Upper lobe of left lung (tissue), 4 donors: ENCODE measurements around the gene QRICH1.

Experiments
- POLR2A ChIP-seq, 4 donors: fragments of 450-650 bp; IDR thresholded peaks; one replicate each; pipeline ENCODE4 v1.5.1; 2016 to 2017; ENCODE audit warnings: antibody characterized with exemption in 4 of 4, mild to moderate bottlenecking in 2 of 4
- POLR2AphosphoS5 ChIP-seq, 2 donors: sonication (generic); formaldehyde crosslinking; IDR thresholded peaks; one replicate each; pipeline ENCODE4 v1.5.1; 2017; ENCODE audit warnings: antibody characterized with exemption in 2 of 2
- TF ChIP-seq, protein P1 (sequence below), 6 experiments: fragments of 450-650 bp in 4 of 6; fragments of 200-600 bp in 2 of 6; sonication (generic) in 2 of 6; IDR thresholded peaks; one replicate each; pipeline ENCODE4 v1.5.1; 2016 to 2019; ENCODE audit warnings: antibody characterized with exemption in 6 of 6

GRCh38 chr3:49026536-49026935 is 67.3 kb downstream of the QRICH1 start:
- TF ChIP-seq, protein P1, sequence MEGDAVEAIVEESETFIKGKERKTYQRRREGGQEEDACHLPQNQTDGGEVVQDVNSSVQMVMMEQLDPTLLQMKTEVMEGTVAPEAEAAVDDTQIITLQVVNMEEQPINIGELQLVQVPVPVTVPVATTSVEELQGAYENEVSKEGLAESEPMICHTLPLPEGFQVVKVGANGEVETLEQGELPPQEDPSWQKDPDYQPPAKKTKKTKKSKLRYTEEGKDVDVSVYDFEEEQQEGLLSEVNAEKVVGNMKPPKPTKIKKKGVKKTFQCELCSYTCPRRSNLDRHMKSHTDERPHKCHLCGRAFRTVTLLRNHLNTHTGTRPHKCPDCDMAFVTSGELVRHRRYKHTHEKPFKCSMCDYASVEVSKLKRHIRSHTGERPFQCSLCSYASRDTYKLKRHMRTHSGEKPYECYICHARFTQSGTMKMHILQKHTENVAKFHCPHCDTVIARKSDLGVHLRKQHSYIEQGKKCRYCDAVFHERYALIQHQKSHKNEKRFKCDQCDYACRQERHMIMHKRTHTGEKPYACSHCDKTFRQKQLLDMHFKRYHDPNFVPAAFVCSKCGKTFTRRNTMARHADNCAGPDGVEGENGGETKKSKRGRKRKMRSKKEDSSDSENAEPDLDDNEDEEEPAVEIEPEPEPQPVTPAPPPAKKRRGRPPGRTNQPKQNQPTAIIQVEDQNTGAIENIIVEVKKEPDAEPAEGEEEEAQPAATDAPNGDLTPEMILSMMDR (IDR thresholded peaks at IDR 0.05): no peak
- TF ChIP-seq POLR2A (IDR thresholded peaks at IDR 0.05) (no peak), POLR2AphosphoS5 (IDR thresholded peaks at IDR 0.05) (no peak)
